ENCODE results near the gene IL36A.

- no peak for TF ChIP-seq CTCF (IDR thresholded peaks at IDR 0.05)
- no peak for TF ChIP-seq POLR2AphosphoS5 (IDR thresholded peaks at IDR 0.05; ENCODE audit: low read depth, low read length)
- no peak for TF ChIP-seq TCF7L2 (IDR thresholded peaks at IDR 0.05; ENCODE audit: low read depth, low read length)
Observed at GRCh38 chr2:112977559-112978056, 27.7 kb upstream of the IL36A start, which contains the start of gene IL36G.

All from Panc1 (cell line).